ENCODE measurements around the gene FBXW8.

The FBXW8 gene

DNA sequence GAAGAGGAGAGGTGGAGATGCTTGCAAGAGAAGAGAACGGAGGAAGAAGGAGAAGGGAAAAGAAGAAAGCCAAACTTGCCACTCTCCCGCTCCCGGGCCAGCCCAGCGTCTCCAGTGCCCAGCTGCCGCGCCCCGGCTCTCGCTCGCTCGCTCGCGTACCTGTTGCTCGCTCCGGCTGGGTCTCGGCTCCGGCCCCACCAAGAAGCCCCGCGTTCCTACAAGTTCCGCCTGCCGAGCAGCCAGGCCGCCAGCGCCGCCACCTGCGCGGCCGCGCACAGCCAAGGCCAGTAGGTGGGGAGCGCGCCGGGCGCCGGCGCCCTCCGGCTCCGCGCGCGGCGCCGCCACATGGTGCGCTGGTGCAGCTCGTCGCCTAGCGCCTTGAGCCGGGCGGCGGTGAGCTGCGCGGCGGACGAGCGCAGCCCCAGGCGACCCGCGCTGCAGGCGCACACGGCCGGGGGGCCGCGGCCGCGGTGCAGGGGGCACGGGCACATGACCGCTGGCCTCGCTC, 29.9 kb upstream of the FBXW8 start:
- H3K27ac ChIP-seq: peak overlapping the region; percentile 19; the same call in 1 of the 2 replicates
- TF ChIP-seq, protein P1, sequence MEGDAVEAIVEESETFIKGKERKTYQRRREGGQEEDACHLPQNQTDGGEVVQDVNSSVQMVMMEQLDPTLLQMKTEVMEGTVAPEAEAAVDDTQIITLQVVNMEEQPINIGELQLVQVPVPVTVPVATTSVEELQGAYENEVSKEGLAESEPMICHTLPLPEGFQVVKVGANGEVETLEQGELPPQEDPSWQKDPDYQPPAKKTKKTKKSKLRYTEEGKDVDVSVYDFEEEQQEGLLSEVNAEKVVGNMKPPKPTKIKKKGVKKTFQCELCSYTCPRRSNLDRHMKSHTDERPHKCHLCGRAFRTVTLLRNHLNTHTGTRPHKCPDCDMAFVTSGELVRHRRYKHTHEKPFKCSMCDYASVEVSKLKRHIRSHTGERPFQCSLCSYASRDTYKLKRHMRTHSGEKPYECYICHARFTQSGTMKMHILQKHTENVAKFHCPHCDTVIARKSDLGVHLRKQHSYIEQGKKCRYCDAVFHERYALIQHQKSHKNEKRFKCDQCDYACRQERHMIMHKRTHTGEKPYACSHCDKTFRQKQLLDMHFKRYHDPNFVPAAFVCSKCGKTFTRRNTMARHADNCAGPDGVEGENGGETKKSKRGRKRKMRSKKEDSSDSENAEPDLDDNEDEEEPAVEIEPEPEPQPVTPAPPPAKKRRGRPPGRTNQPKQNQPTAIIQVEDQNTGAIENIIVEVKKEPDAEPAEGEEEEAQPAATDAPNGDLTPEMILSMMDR (conservative IDR thresholded peaks at IDR 0.05): peak; percentile 59

DNA sequence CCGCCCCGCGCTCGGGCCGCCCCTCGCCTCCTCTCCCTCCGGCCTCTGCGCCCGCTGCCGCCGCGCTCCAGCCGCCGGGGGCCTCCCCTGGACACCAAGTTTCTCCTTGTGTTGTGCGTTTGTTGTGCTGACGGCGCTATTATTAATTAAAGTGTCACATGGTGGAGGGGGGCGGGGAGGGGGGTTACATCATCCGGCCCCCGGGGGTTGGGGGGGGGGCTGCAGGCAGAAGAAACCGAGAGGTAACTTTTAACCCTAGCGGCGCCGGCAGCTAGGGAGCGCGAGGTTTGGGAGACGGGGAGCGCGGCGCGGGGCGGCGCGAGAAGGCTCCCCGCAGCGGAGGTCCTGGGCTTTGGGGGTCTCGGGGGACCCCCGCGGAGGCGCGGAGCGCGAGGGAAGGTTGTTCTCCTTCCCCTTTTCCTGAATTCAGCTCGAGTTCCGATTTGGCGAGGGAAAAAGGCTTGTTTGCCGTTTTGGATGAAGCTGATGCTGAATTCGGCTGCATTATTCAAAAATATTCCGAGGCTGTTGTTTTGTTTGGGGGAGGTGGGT, 29.3 kb upstream of the FBXW8 start, which contains the start of gene HRK:
TSS of gene HRK (minus strand) at position 117 of the 552 bp plus-strand sequence. CDS start 134 bp downstream, outside the sequence.
- H3K27ac ChIP-seq: peak within 1 kb of the TSS; percentile 19; the same call in 1 of the 2 replicates
- TF ChIP-seq, protein P1 (conservative IDR thresholded peaks at IDR 0.05): 0 out of 2 replicates have a peak, but pooled peaks have one; percentile 17

DNA sequence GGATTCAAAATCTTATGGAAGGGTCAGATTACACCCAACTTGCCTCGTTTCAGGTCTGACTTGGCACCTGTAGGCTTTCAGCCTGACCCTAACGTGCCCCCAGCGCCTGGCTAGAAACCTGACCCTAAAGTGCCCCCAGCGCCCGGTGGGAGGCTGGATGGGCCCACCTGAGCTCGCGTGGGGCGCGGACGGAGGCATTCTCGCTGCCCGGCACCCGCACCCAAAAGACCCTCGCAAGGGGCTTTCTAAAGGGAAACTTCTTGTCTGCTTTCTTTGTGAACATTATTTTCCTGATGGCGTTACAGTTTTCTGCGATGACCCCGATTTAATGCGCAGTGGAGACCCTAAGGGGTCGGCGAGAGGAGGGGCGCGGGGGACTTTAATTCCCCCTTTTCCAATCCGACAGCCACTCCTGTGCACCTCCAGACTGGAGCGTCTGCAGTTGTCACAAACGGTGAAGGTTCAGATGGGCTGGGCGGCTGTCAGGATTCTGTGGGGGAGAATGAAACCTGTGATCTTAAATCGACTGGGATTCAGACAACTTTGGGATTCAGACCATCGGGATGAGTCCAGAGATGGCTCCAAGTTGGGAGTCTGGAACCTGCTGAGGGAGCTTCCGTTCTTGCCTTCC, 28.8 kb upstream of the FBXW8 start:
- TF ChIP-seq, protein P1 (conservative IDR thresholded peaks at IDR 0.05): no peak
- H3K27ac ChIP-seq: no peak overlapping the region

DNA sequence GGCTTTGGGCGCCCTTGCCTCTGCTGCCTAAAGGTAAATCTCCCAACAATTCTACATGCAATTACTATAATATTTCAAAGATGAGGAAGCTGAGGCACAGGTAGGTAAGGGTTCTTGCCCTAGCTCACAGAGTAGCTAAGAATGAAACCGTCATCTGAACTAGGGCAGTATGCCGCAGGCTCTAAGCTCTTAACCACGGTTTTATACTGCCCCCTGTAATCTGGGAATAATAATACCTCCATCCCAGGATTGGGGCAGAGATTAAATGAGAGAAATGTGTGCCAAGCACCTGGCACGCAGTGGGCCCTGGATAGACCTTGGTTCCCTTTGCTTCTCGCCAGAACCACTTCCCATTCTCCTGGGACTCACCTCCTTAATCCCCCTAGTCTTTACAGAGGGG, 28.0 kb upstream of the FBXW8 start:
- TF ChIP-seq, protein P1 (conservative IDR thresholded peaks at IDR 0.05): peak; percentile 27; the same call in 1 of the 2 replicates
- no peak overlapping the region for H3K27ac ChIP-seq

DNA sequence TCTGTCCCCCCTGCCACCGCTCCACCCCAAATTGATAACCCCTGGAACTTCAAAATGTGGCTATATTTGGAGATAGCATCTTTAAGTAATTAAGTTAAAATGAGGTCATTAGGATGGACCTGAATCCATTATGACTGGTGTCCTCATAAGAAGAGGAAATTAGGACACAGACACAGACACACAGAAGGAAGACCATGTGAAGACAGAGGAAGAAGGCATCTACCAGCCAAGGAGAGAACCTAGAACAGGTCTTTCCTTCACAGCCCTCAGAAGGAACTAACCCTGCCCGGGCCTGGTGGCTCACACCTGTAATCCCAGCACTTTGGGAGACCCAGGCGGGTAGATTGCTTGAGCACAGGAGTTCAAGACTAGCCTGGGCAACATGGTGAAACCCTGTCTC, 25.9 kb upstream of the FBXW8 start:
- H3K27ac ChIP-seq: no peak overlapping the region
- TF ChIP-seq, protein P1 (conservative IDR thresholded peaks at IDR 0.05): no peak

DNA sequence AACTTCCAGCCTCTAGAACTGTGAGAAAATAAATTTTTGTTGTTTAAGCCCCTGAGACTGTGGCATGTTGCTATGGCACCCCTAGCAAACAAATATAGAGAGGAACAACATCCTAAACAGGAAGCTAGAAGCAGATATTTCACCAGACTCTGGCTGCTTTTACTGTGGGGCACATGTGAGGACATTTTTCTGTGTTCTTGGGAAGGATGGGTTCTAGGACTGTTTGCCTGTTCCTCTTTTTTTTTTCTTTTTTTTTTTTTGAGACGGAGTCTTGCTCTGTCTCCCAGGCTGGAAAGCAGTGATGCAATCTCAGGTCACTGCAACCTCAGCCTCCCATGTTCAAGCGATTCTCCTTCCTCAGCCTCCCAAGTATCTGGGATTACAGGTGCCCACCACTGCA, 25.3 kb upstream of the FBXW8 start:
- TF ChIP-seq, protein P1 (conservative IDR thresholded peaks at IDR 0.05): no peak
- H3K27ac ChIP-seq: no peak overlapping the region

DNA sequence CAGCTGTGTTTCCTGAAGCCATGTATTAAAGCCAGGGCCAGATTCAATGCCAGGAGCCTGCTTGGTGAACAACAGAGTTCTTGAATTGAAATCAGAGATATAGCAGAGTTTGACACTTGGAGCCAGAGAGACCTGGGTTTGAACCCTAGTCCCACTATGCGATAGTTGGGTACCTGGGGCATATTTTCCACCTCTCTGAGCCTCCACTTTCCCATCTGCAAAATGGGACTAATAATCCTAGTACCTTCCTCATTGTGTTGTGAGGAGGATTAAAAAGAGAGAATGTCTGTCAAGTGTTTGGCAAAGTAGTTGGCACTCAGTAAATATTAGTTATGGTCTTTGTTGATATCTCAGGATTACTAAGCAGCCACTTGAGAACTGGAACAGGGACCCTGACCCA, 23.5 kb upstream of the FBXW8 start:
- H3K27ac ChIP-seq: no peak overlapping the region
- TF ChIP-seq, protein P1 (conservative IDR thresholded peaks at IDR 0.05): no peak

Measured in VCaP (cell line).